ENCODE results near the gene GNGT2. TPM values are rescaled to one million over a fixed set of nuclear protein-coding genes. Genes with fewer than 3 reads are reported as not detected.

The GNGT2 gene
- total RNA-seq, 1 donor from 2014 or later: not detected

- H3K4me1 ChIP-seq (ENCODE audit: insufficient read depth, low read length): no peaks in the 10 kb centered on the region
- no peaks in the 10 kb centered on the region for H3K36me3 Mint-ChIP-seq (ENCODE audit: low read depth, unreplicated experiment)
- no peak overlapping the region for H3K4me2 ChIP-seq (ENCODE audit: low read length)
- no peaks in the 10 kb centered on the region for H3K9me3 Mint-ChIP-seq (ENCODE audit: unreplicated experiment)
- no peaks in the 10 kb centered on the region for H3K9me3 ChIP-seq (ENCODE audit: insufficient read depth, low read depth, low read length)
- no peak overlapping the region for H3K27ac ChIP-seq (ENCODE audit: low read depth, low read length)
- no peaks in the 10 kb centered on the region for H3K79me2 ChIP-seq (ENCODE audit: insufficient read depth, low read length)
- TF ChIP-seq CTCF (IDR thresholded peaks at IDR 0.05; ENCODE audit: insufficient read depth, low read depth, low read length): no peak
- no peak for TF ChIP-seq EZH2 (IDR thresholded peaks at IDR 0.05; ENCODE audit: insufficient read depth, low read length)
- no peak overlapping the region for H3K4me3 Mint-ChIP-seq (ENCODE audit: unreplicated experiment)
- no peaks in the 10 kb centered on the region for H3K4me1 Mint-ChIP-seq (ENCODE audit: low read depth, unreplicated experiment)
- no peak for DNase-seq (ENCODE audit: low read depth)
- H3K4me3 ChIP-seq (ENCODE audit: insufficient read depth, low read depth, low read length): no peak overlapping the region
- H2AFZ ChIP-seq (ENCODE audit: low read depth, low read length): no peak overlapping the region
- peaks cover 11% of the 10 kb centered on the region for H3K27me3 ChIP-seq (ENCODE audit: insufficient read depth, low read length)
- peaks cover 25% of the 10 kb centered on the region for H3K27me3 Mint-ChIP-seq (ENCODE audit: low read depth, unreplicated experiment)
- no peak for FAIRE-seq
- H3K27ac Mint-ChIP-seq (ENCODE audit: unreplicated experiment): no peak overlapping the region
- H4K20me1 ChIP-seq (ENCODE audit: insufficient read depth, low read length): no peaks in the 10 kb centered on the region
- H3K36me3 ChIP-seq (ENCODE audit: insufficient read depth, low read length): no peaks in the 10 kb centered on the region
- H3K9ac ChIP-seq (ENCODE audit: low read length): no peak overlapping the region
Measured at GRCh38 chr17:49240619-49241018, 30.2 kb upstream of the GNGT2 start.

GRCh38 chr17:49239963-49240362, 29.6 kb upstream of the GNGT2 start:
- TF ChIP-seq CTCF (IDR thresholded peaks at IDR 0.05; ENCODE audit: insufficient read depth, low read depth, low read length): no peak
- no peak for TF ChIP-seq EZH2 (IDR thresholded peaks at IDR 0.05; ENCODE audit: insufficient read depth, low read length)
- H3K4me1 Mint-ChIP-seq (ENCODE audit: low read depth, unreplicated experiment): no peaks in the 10 kb centered on the region
- peaks cover 11% of the 10 kb centered on the region for H3K27me3 ChIP-seq (ENCODE audit: insufficient read depth, low read length)
- no peak overlapping the region for H3K4me3 Mint-ChIP-seq (ENCODE audit: unreplicated experiment)
- H3K27ac ChIP-seq (ENCODE audit: low read depth, low read length): no peak overlapping the region
- no peak overlapping the region for H3K4me2 ChIP-seq (ENCODE audit: low read length)
- FAIRE-seq: no peak
- no peaks in the 10 kb centered on the region for H3K79me2 ChIP-seq (ENCODE audit: insufficient read depth, low read length)
- peaks cover 25% of the 10 kb centered on the region for H3K27me3 Mint-ChIP-seq (ENCODE audit: low read depth, unreplicated experiment)
- H3K9me3 ChIP-seq (ENCODE audit: insufficient read depth, low read depth, low read length): no peaks in the 10 kb centered on the region
- H3K36me3 ChIP-seq (ENCODE audit: insufficient read depth, low read length): no peaks in the 10 kb centered on the region
- H3K36me3 Mint-ChIP-seq (ENCODE audit: low read depth, unreplicated experiment): no peaks in the 10 kb centered on the region
- DNase-seq (ENCODE audit: low read depth): no peak
- H3K4me1 ChIP-seq (ENCODE audit: insufficient read depth, low read length): no peaks in the 10 kb centered on the region
- no peak overlapping the region for H3K9ac ChIP-seq (ENCODE audit: low read length)
- no peaks in the 10 kb centered on the region for H3K9me3 Mint-ChIP-seq (ENCODE audit: unreplicated experiment)
- no peak overlapping the region for H3K27ac Mint-ChIP-seq (ENCODE audit: unreplicated experiment)
- no peaks in the 10 kb centered on the region for H4K20me1 ChIP-seq (ENCODE audit: insufficient read depth, low read length)
- no peak overlapping the region for H2AFZ ChIP-seq (ENCODE audit: low read depth, low read length)
- no peak overlapping the region for H3K4me3 ChIP-seq (ENCODE audit: insufficient read depth, low read depth, low read length)

- H3K9me3 Mint-ChIP-seq (ENCODE audit: unreplicated experiment): no peaks in the 10 kb centered on the region
Measured at GRCh38 chr17:49235896-49236295, 25.5 kb upstream of the GNGT2 start.

More at GRCh38 chr17:49235896-49236295, 25.5 kb upstream of the GNGT2 start:
- Histone ChIP-seq H3K79me2 (ENCODE audit: insufficient read depth, low read length) (no peaks in the 10 kb centered on the region), H4K20me1 (ENCODE audit: insufficient read depth, low read length) (no peaks in the 10 kb centered on the region), H3K4me3 (ENCODE audit: insufficient read depth, low read depth, low read length) (no peak overlapping the region), H3K9me3 (ENCODE audit: insufficient read depth, low read depth, low read length) (no peaks in the 10 kb centered on the region), H3K4me1 (ENCODE audit: insufficient read depth, low read length) (peaks cover 4% of the 10 kb centered on the region), H3K27me3 (ENCODE audit: insufficient read depth, low read length) (peaks cover 11% of the 10 kb centered on the region), H3K36me3 (ENCODE audit: insufficient read depth, low read length) (no peaks in the 10 kb centered on the region), H2AFZ (ENCODE audit: low read depth, low read length) (no peak overlapping the region), H3K9ac (ENCODE audit: low read length) (no peak overlapping the region), H3K4me2 (ENCODE audit: low read length) (no peak overlapping the region), H3K27ac (ENCODE audit: low read depth, low read length) (no peak overlapping the region)
- peaks cover 37% of the 10 kb centered on the region for H3K27me3 Mint-ChIP-seq (ENCODE audit: low read depth, unreplicated experiment)
- no peak for FAIRE-seq
- DNase-seq (ENCODE audit: low read depth): no peak
- no peak for TF ChIP-seq EZH2 (IDR thresholded peaks at IDR 0.05; ENCODE audit: insufficient read depth, low read length)
- TF ChIP-seq CTCF (IDR thresholded peaks at IDR 0.05; ENCODE audit: insufficient read depth, low read depth, low read length): no peak
- H3K27ac Mint-ChIP-seq (ENCODE audit: unreplicated experiment): no peak overlapping the region
- no peak overlapping the region for H3K4me3 Mint-ChIP-seq (ENCODE audit: unreplicated experiment)
- no peaks in the 10 kb centered on the region for H3K36me3 Mint-ChIP-seq (ENCODE audit: low read depth, unreplicated experiment)
- H3K4me1 Mint-ChIP-seq (ENCODE audit: low read depth, unreplicated experiment): no peaks in the 10 kb centered on the region

All from astrocyte (in vitro differentiated cells and primary cell).